Lower lobe of right lung (tissue), 2 donors: ENCODE data around the gene FOXN4. TPM values are rescaled to one million over a fixed set of nuclear protein-coding genes. Genes with fewer than 3 reads are reported as not detected.

Experiments used
- ATAC-seq, 2 donors: fragments of 200-7000 bp; cut with Tn5 transposase; one replicate each; pipeline ENCODE4 v1.9.1; 2020 to 2022; ENCODE audit warnings: mild to moderate bottlenecking in 2 of 2, moderate library complexity in 2 of 2
- DNase-seq: peaks from one replicate; pipeline ENCODE4 v3.0.0-alpha.2; 2020
- H3K27ac ChIP-seq: fragments of 200-600 bp; one replicate; pipeline ENCODE4 v1.8.0; 2022
- H3K27me3 ChIP-seq: fragments of 200-600 bp; one replicate; pipeline ENCODE4 v1.8.0; 2022; ENCODE audit warnings: low read depth
- H3K36me3 ChIP-seq: fragments of 200-600 bp; one replicate; pipeline ENCODE4 v1.8.0; 2022; ENCODE audit warnings: mild to moderate bottlenecking
- H3K4me1 ChIP-seq: fragments of 200-600 bp; one replicate; pipeline ENCODE4 v1.8.0; 2022
- H3K4me3 ChIP-seq: fragments of 200-600 bp; one replicate; pipeline ENCODE4 v1.8.0; 2022; ENCODE audit warnings: mild to moderate bottlenecking
- H3K9me3 ChIP-seq: fragments of 200-600 bp; one replicate; pipeline ENCODE4 v1.8.0; 2022
- intact Hi-C: fragments of 100-400 bp; cut with DNase I; formaldehyde crosslinking; loops from one replicate; pipeline ENCODE4 v1.11.0; 2022
- total RNA-seq: library from RNA; stranded (reverse); fragmentation: NEBNext Ultra II Directional; extraction: Animal tissue kit (Norgen Biotek cat#: 25700); gene quantifications from one replicate; pipeline ENCODE4 v1.2.1, GENCODE V29; 2021
- TF ChIP-seq, protein P1 (sequence below): fragments of 200-600 bp; IDR thresholded peaks from one replicate; pipeline ENCODE4 v1.8.0; 2022; ENCODE audit warnings: antibody characterized with exemption, mild to moderate bottlenecking
- donor health status: DM: no; HTN: yes; CAD: no; lungs with severe emphysema.

FOXN4 gene
- total RNA-seq, 1 donor from 2014 or later: not detected

DNA sequence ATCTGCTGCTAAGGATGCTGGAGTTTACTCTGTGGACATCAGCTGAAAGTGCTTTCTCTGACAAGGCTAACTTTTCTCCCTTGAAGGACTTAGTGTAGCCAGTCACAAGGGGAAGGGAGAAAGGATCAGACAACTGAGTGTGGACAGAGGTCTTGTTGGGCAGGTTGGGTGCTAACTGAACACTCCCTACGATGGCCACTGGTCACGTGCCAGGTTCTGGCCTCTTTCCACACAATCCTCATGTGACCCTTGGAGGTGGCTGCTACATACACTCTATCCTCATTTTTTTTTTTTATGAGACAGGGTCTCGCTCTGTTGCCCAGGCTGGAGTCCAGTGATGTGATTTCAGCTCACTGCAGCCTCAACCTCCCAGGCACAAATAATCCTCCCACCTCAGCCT lies 39.7 kb downstream of the FOXN4 start:
- Histone ChIP-seq H3K4me3 (no peak overlapping the region), H3K27me3 (no peaks in the 10 kb centered on the region), H3K36me3 (peaks cover 32% of the 10 kb centered on the region), H3K4me1 (no peaks in the 10 kb centered on the region), H3K27ac (no peak overlapping the region), H3K9me3 (peaks cover 3% of the 10 kb centered on the region)
- intact Hi-C loops: no loop called here
- TF ChIP-seq, protein P1, sequence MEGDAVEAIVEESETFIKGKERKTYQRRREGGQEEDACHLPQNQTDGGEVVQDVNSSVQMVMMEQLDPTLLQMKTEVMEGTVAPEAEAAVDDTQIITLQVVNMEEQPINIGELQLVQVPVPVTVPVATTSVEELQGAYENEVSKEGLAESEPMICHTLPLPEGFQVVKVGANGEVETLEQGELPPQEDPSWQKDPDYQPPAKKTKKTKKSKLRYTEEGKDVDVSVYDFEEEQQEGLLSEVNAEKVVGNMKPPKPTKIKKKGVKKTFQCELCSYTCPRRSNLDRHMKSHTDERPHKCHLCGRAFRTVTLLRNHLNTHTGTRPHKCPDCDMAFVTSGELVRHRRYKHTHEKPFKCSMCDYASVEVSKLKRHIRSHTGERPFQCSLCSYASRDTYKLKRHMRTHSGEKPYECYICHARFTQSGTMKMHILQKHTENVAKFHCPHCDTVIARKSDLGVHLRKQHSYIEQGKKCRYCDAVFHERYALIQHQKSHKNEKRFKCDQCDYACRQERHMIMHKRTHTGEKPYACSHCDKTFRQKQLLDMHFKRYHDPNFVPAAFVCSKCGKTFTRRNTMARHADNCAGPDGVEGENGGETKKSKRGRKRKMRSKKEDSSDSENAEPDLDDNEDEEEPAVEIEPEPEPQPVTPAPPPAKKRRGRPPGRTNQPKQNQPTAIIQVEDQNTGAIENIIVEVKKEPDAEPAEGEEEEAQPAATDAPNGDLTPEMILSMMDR: no peak
- DNase-seq: no peak
- no peak for ATAC-seq

DNA sequence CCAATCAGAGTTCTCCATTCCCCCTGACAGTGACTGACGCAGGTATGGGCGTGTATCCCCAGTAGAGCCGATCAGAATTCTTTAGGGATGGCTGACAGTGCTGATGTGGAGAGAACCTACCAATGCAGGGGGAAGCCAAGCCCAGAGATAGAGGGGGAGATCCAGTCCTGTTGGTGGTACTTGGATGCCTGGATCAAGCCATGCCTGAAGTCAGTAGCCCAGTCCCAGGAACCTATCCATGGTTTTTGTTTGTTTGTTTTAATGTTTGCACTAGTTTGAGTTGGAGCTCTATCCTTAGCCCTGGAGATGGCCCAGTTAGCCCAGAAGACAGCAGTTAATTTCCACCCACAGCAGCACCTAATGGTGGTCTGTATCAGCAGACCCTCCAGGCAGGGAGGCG lies 40.2 kb downstream of the FOXN4 start:
- H3K4me3 ChIP-seq: no peak overlapping the region
- no peaks in the 10 kb centered on the region for H3K4me1 ChIP-seq
- DNase-seq (no peak), ATAC-seq (no peak)
- H3K27ac ChIP-seq: no peak overlapping the region
- H3K9me3 ChIP-seq: peaks cover 3% of the 10 kb centered on the region
- no peaks in the 10 kb centered on the region for H3K27me3 ChIP-seq
- H3K36me3 ChIP-seq: peaks cover 32% of the 10 kb centered on the region
- TF ChIP-seq, protein P1: no peak
- intact Hi-C loops: no loop called here

DNA sequence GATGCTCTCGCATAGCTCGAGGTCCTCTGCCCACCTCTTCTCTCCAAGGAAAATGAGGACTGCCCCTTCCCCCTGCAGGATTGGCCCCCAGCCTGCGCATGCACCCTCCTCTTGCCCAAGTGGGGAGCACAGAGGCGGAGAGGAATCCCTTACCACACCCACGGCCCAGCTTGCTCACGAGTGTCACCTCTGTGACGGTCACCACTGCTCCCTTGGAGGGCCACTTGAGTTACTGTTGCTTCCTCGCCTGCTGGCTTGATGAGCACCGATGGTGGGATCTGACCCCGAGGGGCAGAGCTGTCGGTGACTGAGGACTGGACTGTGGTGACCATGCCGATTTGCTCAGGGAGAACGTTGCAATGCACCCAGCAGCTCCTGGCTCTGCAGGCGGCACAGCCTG lies 41.7 kb downstream of the FOXN4 start:
- peaks cover 45% of the 10 kb centered on the region for H3K36me3 ChIP-seq

DNA sequence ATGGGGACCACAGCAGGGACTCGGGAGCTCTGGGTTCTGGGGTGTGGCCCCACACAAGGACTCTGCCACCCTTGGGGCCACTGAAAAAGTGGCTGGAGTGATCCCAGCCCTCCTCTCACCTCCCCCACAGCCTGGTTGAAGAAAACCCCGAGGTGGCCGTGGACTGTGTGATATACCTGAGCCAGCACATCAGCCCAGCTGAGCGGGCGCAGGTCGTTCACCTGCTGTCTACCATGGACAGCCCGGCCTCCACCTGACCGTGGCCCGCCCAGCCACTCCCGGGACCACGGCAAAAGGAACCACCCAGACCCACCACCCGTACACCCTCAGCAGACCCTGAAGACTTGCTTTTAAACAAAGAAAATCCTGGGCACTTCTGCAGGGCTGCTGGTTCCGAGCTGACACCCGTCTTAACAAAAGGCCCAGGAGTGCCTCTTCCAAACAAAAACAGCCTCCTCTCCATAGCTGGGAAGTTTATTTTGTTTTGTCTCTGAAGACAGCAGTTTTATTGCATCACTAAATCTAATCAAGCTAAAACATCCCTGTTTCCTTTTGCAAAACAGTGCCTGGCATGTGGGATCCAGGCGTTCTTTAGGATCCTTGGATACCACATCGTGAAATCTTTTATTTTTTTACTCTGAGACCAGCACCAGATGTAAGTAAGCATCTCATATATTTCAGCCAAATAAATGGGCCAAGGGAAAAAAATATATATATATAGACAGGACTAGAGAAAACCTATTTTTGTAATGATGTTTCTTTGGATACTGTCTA lies 42.8 kb downstream of the FOXN4 start:
- DNase-seq (no peak), ATAC-seq (no peak)
- no peaks in the 10 kb centered on the region for H3K27me3 ChIP-seq
- TF ChIP-seq, protein P1: no peak
- no peaks in the 10 kb centered on the region for H3K9me3 ChIP-seq
- H3K27ac ChIP-seq: no peak overlapping the region
- H3K4me1 ChIP-seq: no peaks in the 10 kb centered on the region
- no peak overlapping the region for H3K4me3 ChIP-seq
- intact Hi-C loops: no loop called here
- H3K36me3 ChIP-seq: peaks cover 52% of the 10 kb centered on the region

More for the DNA sequence above, 41.7 kb downstream of the FOXN4 start:
- intact Hi-C loops: no loop called here
- no peak for DNase-seq
- ATAC-seq: no peak
- Histone ChIP-seq H3K9me3 (peaks cover 3% of the 10 kb centered on the region), H3K27ac (no peak overlapping the region), H3K4me1 (no peaks in the 10 kb centered on the region), H3K27me3 (no peaks in the 10 kb centered on the region), H3K4me3 (no peak overlapping the region)
- TF ChIP-seq, protein P1: no peak

DNA sequence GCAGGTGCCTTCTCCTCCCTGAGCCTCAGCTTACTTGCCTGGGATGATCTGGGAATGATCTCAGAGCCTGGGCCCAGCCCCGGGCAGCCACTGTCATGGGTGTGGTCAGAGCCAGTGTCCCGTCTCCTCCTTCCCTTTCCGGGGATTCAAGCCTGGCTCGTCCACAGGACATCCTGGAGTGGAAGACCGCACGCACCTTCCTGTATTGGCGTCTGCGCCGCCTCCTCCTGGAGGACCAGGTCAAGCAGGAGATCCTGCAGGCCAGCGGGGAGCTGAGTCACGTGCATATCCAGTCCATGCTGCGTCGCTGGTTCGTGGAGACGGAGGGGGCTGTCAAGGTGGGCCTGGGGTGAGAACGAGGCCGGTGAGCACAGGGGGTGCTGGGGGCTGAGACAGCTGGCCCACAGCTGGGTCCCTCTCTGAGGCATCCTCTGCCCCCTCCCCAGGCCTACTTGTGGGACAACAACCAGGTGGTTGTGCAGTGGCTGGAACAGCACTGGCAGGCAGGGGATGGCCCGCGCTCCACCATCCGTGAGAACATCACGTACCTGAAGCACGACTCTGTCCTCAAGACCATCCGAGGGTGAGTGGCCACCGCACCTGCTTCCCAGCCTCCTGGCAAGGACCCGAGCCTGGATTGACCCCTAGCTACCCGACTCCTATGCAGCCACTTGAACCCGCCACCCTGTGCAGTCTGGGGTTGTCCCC lies 44.0 kb downstream of the FOXN4 start:
- DNase-seq: no peak
- intact Hi-C loops: no loop called here
- Histone ChIP-seq H3K36me3 (peaks cover 64% of the 10 kb centered on the region), H3K4me3 (no peak overlapping the region), H3K9me3 (no peaks in the 10 kb centered on the region), H3K27me3 (no peaks in the 10 kb centered on the region), H3K4me1 (no peaks in the 10 kb centered on the region), H3K27ac (no peak overlapping the region)
- ATAC-seq: peak; percentile 5 to 14
- TF ChIP-seq, protein P1: no peak
